Measurements from ENCODE around the gene UBA6.

UBA6 gene

GRCh38 chr4:67684839-67685531, 16.0 kb downstream of the UBA6 start:
- DNase-seq, result no peak
- no peak overlapping the region for H3K4me3 ChIP-seq
- H3K9me3 ChIP-seq, result no peaks in the 10 kb centered on the region
- H3K27me3 ChIP-seq, result no peaks in the 10 kb centered on the region
- no peak for TF ChIP-seq CTCF (IDR thresholded peaks at IDR 0.05)
- no peaks in the 10 kb centered on the region for H3K4me1 ChIP-seq
- no peak overlapping the region for H3K27ac ChIP-seq
- peaks cover 4 to 19% (median 6%) of the 10 kb centered on the region in 3 donors for H3K36me3 ChIP-seq
- intact Hi-C loops (cut with DNase I; ENCODE audit: low total_unique reads), result no loop called here

- TF ChIP-seq CTCF (IDR thresholded peaks at IDR 0.05), result no peak
- intact Hi-C loops (cut with DNase I; ENCODE audit: low total_unique reads), result no loop called here
- H3K4me1 ChIP-seq, result no peaks in the 10 kb centered on the region
- no peak overlapping the region for H3K4me3 ChIP-seq
- no peaks in the 10 kb centered on the region for H3K27me3 ChIP-seq
- peaks cover 16 to 27% (median 25%) of the 10 kb centered on the region in 3 donors for H3K36me3 ChIP-seq
- no peak for DNase-seq
- H3K27ac ChIP-seq, result no peak overlapping the region
- H3K9me3 ChIP-seq, result no peaks in the 10 kb centered on the region
Observed at GRCh38 chr4:67682266-67682665, 18.7 kb downstream of the UBA6 start.

- intact Hi-C loops (cut with DNase I; ENCODE audit: low total_unique reads), result no loop called here
- no peak for DNase-seq
- Histone ChIP-seq H3K4me3 (no peak overlapping the region), H3K36me3 (peaks cover 30 to 39% (median 36%) of the 10 kb centered on the region in 3 donors), H3K27ac (no peak overlapping the region), H3K4me1 (no peaks in the 10 kb centered on the region), H3K9me3 (no peaks in the 10 kb centered on the region), H3K27me3 (no peaks in the 10 kb centered on the region)
- no peak for TF ChIP-seq CTCF (IDR thresholded peaks at IDR 0.05)
Observed at GRCh38 chr4:67680581-67681222, 20.3 kb downstream of the UBA6 start.

- intact Hi-C loops (cut with DNase I; ENCODE audit: low total_unique reads), result no loop called here
- Histone ChIP-seq H3K4me1 (no peaks in the 10 kb centered on the region), H3K27me3 (no peaks in the 10 kb centered on the region), H3K9me3 (no peaks in the 10 kb centered on the region), H3K4me3 (no peak overlapping the region), H3K27ac (no peak overlapping the region), H3K36me3 (peaks cover 45 to 58% (median 54%) of the 10 kb centered on the region in 3 donors)
- DNase-seq, result no peak
- TF ChIP-seq CTCF (IDR thresholded peaks at IDR 0.05), result no peak
Observed at GRCh38 chr4:67678612-67679011, 22.3 kb downstream of the UBA6 start.

GRCh38 chr4:67674098-67674497, 26.9 kb downstream of the UBA6 start:
- intact Hi-C loops (cut with DNase I; ENCODE audit: low total_unique reads), result no loop called here
- Histone ChIP-seq H3K27ac (no peak overlapping the region), H3K4me1 (no peaks in the 10 kb centered on the region), H3K27me3 (no peaks in the 10 kb centered on the region), H3K4me3 (no peak overlapping the region), H3K9me3 (no peaks in the 10 kb centered on the region), H3K36me3 (peaks cover 67 to 75% (median 74%) of the 10 kb centered on the region in 3 donors)
- no peak for TF ChIP-seq CTCF (IDR thresholded peaks at IDR 0.05)
- DNase-seq, result no peak

All from tibial artery (tissue), 4 donors.